Activated naive CD8-positive, alpha-beta T cell treated with anti-CD3 and anti-CD28 coated beads, Interleukin-2, amount 10 ng/mL, durations not matched to agents 7 days and 5 days (primary cell): ENCODE data around the gene TMEM51. TPM values are rescaled to one million over a fixed set of nuclear protein-coding genes. Genes with fewer than 3 reads are reported as not detected.

Experiments used
- ATAC-seq: fragments of 150-1000 bp; cut with Tn5 transposase; one replicate; pipeline ENCODE4 v1.10.0; 2021; ENCODE audit warnings: low read depth, moderate library complexity
- POLR2A ChIA-PET: fragments of 350-600 bp; sonication (Branson Sonifier 250); formaldehyde crosslinking; loops from one replicate; lab custom pipeline; 2021; ENCODE audit warnings: antibody characterized with exemption; lab: Charles Lee
- DNase-seq: peaks from one replicate; pipeline ENCODE4 v3.0.0; 2021
- H3K27ac Mint-ChIP-seq: one replicate; pipeline ENCODE4 v1.8.0; 2022; ENCODE audit warnings: mild to moderate bottlenecking, mixed read lengths
- H3K27me3 Mint-ChIP-seq: one replicate; pipeline ENCODE4 v1.8.0; 2022; ENCODE audit warnings: mild to moderate bottlenecking, moderate library complexity, mixed read lengths
- H3K36me3 Mint-ChIP-seq: one replicate; pipeline ENCODE4 v1.8.0; 2021; ENCODE audit warnings: mild to moderate bottlenecking, mixed read lengths
- H3K4me1 Mint-ChIP-seq: one replicate; pipeline ENCODE4 v1.8.0; 2021; ENCODE audit warnings: mixed read lengths
- H3K4me3 Mint-ChIP-seq: one replicate; pipeline ENCODE4 v1.8.0; 2022; ENCODE audit warnings: mild to moderate bottlenecking, moderate library complexity, mixed read lengths
- H3K9me3 Mint-ChIP-seq: one replicate; pipeline ENCODE4 v1.8.0; 2021; ENCODE audit warnings: mixed read lengths
- total RNA-seq, 2 experiments: library from RNA; stranded (reverse); gene quantifications; one replicate each; pipeline ENCODE4 v1.2.3, GENCODE V29; 2021

TMEM51 gene
- total RNA-seq, 2 experiments from 2014 or later, result 0.57 to 0.80 TPM

DNA sequence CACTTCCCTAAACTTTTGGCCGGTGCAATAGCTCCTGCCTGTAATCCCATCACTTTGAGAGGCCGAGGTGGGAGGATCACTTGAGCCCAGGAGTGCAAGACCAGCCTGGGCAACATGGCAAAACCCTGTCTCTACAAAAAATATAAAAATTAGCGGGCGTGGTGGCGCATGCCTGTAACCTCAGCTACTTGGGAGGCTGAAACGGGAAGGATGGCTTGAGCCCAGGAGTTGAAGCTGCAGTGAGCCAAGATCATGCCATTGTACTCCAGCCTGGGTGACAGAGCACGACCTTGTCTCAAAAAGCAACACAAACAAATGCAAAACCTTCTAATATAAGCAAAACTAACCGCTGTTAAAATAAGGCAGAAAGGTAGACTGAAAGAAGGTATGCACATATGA, 25.9 kb downstream of the TMEM51 start:
- POLR2A ChIA-PET, result no interaction called here
- Mint-ChIP-seq H3K36me3 (no peaks in the 10 kb centered on the region), H3K4me3 (no peak overlapping the region)

DNA sequence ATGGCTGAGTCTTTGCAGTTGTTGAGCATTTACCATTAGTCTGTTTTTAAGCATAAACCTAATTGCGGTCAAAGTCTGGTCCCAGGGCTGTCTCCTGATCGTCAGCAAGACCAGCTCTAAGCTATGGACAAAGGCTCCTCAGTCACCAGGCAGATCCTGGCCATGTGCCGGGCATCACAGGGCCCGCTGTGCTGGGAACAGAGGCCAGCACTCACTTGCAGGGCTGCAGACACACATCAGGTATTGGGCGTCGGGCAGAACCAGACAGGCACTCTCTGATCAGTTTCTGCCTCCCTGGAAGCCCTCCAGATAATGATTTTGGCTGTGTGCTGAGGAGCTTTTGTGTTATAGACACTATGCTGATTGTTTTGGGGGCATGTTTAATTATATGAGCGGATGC, 26.6 kb downstream of the TMEM51 start:
- H3K27ac Mint-ChIP-seq, result no peak overlapping the region

More for the DNA sequence above, 25.9 kb downstream of the TMEM51 start:
- Mint-ChIP-seq H3K4me1 (no peaks in the 10 kb centered on the region), H3K27me3 (peaks cover 52% of the 10 kb centered on the region), H3K27ac (no peak overlapping the region), H3K9me3 (peaks cover 2% of the 10 kb centered on the region)
- ATAC-seq, result no peak
- no peak for DNase-seq

DNA sequence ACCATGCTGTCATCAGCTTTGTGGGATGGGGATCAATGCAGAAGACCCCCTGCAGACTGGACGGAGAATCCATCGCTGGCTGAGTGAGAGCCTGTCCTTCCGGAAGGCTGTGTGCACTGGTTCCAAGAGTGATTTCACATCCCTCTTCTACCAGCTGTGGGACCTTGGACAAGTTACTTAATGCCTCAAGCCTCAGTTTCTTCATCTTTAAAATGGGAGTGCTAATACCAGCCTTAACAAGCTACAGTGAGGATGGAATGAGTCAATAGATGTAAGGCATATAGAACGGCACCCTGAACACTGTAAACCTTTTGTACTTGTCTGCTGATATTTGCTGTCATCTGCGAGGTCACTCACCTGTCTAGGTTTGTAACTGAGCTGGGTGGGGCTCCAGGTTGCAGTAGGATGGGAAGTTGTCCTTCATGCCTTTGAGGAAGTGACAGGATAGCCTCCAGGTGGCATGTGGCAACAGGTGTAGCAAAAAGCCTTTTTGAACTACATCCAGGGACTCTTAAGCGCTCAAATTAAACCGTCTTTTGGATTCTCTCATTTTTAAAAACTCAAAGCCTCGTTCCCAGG, 27.5 kb downstream of the TMEM51 start:
- Mint-ChIP-seq H3K36me3 (no peaks in the 10 kb centered on the region), H3K4me1 (no peaks in the 10 kb centered on the region), H3K9me3 (no peaks in the 10 kb centered on the region), H3K4me3 (no peak overlapping the region), H3K27ac (no peak overlapping the region), H3K27me3 (peaks cover 41% of the 10 kb centered on the region)
- DNase-seq (no peak), ATAC-seq (no peak)
- POLR2A ChIA-PET, result no interaction called here

More for the DNA sequence above, 26.6 kb downstream of the TMEM51 start:
- Mint-ChIP-seq H3K27me3 (peaks cover 48% of the 10 kb centered on the region), H3K36me3 (no peaks in the 10 kb centered on the region), H3K4me1 (no peaks in the 10 kb centered on the region), H3K4me3 (no peak overlapping the region), H3K9me3 (peaks cover 2% of the 10 kb centered on the region)
- no peak for DNase-seq
- no peak for ATAC-seq
- POLR2A ChIA-PET, result no interaction called here

DNA sequence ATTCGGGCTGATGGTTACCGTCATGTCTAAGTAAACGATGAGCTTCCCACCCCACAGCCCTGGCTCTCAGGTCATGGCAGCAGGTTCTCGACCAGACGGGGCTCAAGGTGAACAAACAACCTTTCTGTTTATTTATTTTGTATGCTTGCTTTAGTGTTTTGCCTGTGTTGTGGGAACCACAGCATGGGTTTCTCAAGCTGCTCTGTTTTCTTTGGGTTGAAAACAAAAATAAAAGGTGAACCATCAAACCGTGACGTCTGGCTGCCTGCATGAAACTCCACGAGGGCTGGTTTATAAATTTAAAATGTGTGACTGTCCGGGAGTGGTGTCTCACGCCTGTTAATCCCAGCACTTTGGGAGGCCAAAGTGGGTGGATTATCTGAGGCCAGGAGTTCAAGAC, 28.0 kb downstream of the TMEM51 start:
- ATAC-seq (no peak), DNase-seq (no peak)
- Mint-ChIP-seq H3K4me1 (no peaks in the 10 kb centered on the region), H3K27me3 (peaks cover 36% of the 10 kb centered on the region), H3K27ac (no peak overlapping the region), H3K4me3 (no peak overlapping the region), H3K36me3 (no peaks in the 10 kb centered on the region), H3K9me3 (no peaks in the 10 kb centered on the region)
- POLR2A ChIA-PET, result no interaction called here

DNA sequence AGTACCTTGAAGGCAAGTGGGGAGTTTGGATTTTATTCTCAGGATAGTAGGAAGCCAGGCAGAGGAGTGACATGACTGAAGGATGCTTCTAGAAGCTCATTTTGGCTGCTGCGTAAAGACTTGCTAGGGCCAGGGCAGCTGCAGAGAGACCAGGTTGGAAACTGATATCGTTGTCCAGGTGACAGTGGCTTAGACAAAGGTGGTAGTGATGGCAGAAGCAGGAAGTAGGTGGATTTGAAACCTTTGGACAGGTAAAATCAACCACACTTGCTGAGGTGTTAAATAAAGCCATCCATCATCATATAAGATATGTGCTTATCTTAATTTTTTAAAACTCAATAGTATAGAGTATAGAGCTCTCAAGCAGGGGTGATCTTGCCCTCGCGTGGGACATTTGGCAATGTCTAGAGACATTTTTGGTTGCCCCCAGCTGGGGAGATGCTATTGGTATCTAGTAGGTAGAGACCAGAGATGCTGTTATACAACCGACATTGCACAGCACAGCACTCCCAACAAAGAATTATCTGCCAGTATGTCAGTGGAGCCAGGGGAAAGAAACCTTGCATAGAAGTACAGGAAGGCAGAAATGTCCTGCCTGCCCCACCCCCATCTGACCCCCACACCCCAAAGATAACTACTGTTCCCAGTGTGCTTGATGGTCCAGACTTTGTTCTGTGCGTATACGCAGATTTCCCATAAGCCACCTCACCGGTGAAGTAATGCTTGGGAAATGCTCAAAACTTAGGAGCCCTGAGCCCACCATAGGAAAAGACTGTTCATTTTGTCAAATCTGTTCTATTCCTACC, 31.1 kb downstream of the TMEM51 start:
- H3K4me1 Mint-ChIP-seq, result peaks cover 2% of the 10 kb centered on the region
- H3K27ac Mint-ChIP-seq, result no peak overlapping the region
- H3K27me3 Mint-ChIP-seq, result peaks cover 11% of the 10 kb centered on the region
- no peak overlapping the region for H3K4me3 Mint-ChIP-seq
- DNase-seq (no peak), ATAC-seq (no peak)
- H3K36me3 Mint-ChIP-seq, result no peaks in the 10 kb centered on the region
- H3K9me3 Mint-ChIP-seq, result no peaks in the 10 kb centered on the region
- POLR2A ChIA-PET, result no interaction called here

DNA sequence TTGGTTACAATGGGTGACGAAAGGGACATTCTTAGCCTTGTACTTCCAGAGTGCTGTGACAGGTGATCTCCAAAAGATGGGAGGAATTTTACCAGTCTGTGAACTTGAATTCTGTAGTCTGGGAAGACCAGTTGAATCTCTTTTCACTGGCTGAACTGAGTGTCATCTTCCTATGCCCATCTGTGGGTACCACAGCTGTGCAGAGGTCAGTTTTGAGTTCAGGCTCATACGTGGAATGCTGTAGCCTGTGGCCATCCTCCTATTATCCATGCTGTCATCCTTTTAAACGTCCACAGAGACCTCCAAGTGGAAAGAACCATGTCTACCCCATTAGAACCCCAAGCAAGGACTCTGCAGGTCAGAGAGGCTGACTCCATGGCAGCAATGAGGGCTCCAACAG, 32.1 kb downstream of the TMEM51 start:
- no peaks in the 10 kb centered on the region for H3K9me3 Mint-ChIP-seq
- peaks cover 10% of the 10 kb centered on the region for H3K27me3 Mint-ChIP-seq
- no peak overlapping the region for H3K4me3 Mint-ChIP-seq
- DNase-seq, result no peak
- ATAC-seq, result no peak
- H3K4me1 Mint-ChIP-seq, result peaks cover 2% of the 10 kb centered on the region
- POLR2A ChIA-PET, result no interaction called here
- H3K27ac Mint-ChIP-seq, result no peak overlapping the region
- H3K36me3 Mint-ChIP-seq, result no peaks in the 10 kb centered on the region

DNA sequence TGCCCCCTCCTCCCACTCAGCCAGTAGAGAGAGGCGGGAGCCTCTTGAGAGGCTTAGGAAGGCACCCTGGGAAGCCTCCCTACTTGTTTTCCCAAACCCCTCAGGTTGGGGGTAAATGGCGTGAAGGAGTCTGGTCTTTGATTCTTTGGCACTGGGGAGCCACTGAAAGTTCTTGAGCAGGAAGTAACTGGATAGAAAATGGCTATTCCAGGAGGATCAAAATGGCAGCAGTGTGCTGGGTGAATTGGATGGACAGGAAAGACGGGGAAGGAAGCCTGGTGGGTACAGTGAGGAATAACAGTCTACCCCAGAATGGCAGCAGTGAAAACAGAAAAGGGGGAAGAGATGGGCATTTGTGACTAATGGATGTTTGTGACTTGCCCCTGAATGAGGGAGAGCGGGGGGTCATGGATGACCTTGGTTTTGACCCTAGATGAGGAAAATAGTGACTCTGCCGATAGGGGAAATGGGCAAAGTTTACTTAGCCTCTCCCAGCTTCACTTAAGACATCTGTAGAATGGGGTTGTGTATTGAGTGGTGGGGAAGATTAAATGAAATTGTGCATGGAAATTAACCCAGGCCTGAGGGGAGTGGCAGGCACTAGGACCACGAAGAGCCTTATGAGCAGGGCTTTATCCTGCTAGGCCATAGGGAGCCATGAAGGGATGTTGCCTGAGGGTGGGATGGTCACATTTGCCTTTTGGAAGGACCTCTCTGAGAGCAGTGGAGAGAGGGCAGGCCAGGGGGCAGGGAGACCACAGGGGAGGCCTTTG, 32.7 kb downstream of the TMEM51 start:
- no peak for ATAC-seq
- H3K27me3 Mint-ChIP-seq, result peaks cover 10% of the 10 kb centered on the region

DNA sequence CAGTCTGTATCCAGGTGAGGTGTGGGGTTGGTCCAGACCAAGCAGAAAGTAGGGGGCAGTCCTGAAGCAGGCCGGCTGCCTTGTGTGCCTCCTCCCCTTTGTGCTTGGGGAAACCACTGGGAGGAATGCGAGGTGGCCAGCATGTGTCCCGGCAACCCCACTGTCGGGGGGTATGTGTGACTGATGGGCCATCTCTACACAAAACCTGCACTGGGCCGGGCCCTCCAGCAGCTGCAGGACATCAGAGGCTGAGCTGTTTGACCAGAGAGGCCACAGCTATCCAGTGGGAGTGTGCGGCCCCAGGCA, 33.3 kb downstream of the TMEM51 start:
- no peak overlapping the region for H3K27ac Mint-ChIP-seq
- no peak for DNase-seq
- no peak for ATAC-seq
- H3K4me1 Mint-ChIP-seq, result peaks cover 2% of the 10 kb centered on the region
- POLR2A ChIA-PET, result no interaction called here
- H3K36me3 Mint-ChIP-seq, result no peaks in the 10 kb centered on the region
- H3K9me3 Mint-ChIP-seq, result no peaks in the 10 kb centered on the region
- peaks cover 9% of the 10 kb centered on the region for H3K27me3 Mint-ChIP-seq
- no peak overlapping the region for H3K4me3 Mint-ChIP-seq

More for the DNA sequence above, 32.7 kb downstream of the TMEM51 start:
- H3K27ac Mint-ChIP-seq, result no peak overlapping the region
- no peaks in the 10 kb centered on the region for H3K9me3 Mint-ChIP-seq
- H3K4me3 Mint-ChIP-seq, result no peak overlapping the region
- H3K36me3 Mint-ChIP-seq, result no peaks in the 10 kb centered on the region
- DNase-seq, result no peak
- peaks cover 2% of the 10 kb centered on the region for H3K4me1 Mint-ChIP-seq
- POLR2A ChIA-PET, result no interaction called here

DNA sequence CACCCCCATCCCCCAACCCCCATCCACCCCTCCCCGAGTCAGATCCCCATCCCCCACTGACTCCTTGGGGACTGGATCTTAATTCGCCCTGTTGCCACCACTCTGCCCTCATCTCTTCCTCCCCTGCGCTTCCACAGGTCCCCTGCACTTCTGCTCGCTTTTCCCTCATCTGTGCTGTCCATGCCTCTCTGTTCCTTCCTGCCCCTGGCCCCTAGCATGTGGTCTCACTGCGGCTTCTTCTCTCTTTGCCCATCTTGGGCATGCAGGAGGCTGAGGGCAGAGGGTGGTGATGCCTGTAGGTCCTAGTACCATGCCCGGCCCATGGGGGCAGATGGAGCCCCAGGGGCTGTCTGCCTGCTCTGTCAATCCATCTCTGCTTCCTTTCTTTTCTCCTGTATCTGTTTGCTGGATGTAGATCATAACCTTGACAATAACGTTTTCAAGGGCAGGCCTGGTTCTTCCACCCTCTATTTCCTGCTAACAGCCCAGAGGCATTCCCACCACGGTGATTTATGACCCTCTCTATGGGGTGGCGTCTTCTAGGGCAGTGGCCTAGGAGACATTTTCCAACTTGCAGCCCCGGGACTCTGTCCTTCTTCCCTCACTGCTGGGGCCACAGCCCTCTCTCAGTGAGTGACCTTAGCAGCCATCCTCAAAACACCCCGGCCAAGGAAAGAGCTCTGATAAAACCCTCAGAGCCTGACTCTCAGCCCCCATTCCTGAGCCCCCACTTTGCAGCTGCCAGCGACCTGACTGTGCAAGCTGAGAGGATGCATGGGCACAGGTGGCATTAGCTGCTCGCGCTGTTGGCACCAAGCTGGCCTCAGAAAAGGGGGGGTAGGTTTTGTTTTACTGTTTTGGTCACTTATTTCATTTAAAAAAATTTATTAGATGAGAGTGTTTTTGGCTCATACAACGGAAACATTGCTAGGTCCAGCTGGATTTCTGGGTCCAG, 33.9 kb downstream of the TMEM51 start:
- H3K9me3 Mint-ChIP-seq, result no peaks in the 10 kb centered on the region
- peaks cover 9% of the 10 kb centered on the region for H3K27me3 Mint-ChIP-seq
- H3K4me3 Mint-ChIP-seq, result no peak overlapping the region
- DNase-seq (no peak), ATAC-seq (no peak)
- no peaks in the 10 kb centered on the region for H3K36me3 Mint-ChIP-seq
- H3K27ac Mint-ChIP-seq, result no peak overlapping the region
- POLR2A ChIA-PET, result no interaction called here
- peaks cover 2% of the 10 kb centered on the region for H3K4me1 Mint-ChIP-seq

DNA sequence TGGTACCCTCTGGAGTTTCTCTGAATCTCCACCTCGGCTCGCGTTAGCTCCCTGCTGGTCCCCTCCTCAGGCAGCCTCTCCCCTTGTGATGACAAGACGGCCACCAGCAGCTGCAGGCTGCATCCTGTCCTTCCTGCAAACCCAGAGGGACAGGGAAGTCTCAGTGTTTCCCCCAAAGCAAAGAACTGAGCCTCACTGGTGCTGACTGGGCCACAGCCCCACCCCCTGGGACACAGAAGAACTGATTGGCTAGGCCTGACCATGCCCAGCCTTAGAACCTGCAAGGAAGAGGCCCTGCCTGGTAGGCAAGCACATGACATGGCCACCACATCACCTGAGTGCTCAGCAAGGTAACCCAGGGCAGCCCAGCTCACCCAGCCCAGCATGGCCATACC, 34.6 kb downstream of the TMEM51 start:
- POLR2A ChIA-PET, result no interaction called here
- no peak overlapping the region for H3K4me3 Mint-ChIP-seq
- no peaks in the 10 kb centered on the region for H3K36me3 Mint-ChIP-seq
- H3K9me3 Mint-ChIP-seq, result no peaks in the 10 kb centered on the region
- DNase-seq, result no peak
- H3K27ac Mint-ChIP-seq, result no peak overlapping the region
- peaks cover 8% of the 10 kb centered on the region for H3K27me3 Mint-ChIP-seq
- ATAC-seq, result no peak
- peaks cover 2% of the 10 kb centered on the region for H3K4me1 Mint-ChIP-seq

DNA sequence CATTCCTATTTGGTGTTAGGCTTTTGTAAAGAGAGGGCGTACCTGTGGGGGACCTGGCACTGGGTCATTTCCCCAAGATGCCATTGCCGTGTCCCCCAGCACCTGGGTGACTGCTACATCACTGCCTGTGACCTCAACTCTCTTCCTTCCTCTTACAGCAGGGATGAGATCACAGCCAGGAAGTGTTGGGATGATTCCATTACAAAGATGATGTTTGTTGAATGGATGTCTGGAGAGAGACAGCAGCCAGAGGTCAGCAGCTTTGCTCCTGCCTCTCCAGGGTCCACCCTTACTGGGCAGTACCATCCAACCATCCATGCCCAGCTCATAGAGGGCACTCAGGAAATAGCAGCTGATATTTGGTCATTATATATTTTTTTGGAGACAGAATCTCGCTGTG, 35.1 kb downstream of the TMEM51 start:
- no peak for DNase-seq
- Mint-ChIP-seq H3K36me3 (no peaks in the 10 kb centered on the region), H3K4me3 (no peak overlapping the region), H3K9me3 (no peaks in the 10 kb centered on the region), H3K27me3 (peaks cover 5% of the 10 kb centered on the region), H3K27ac (no peak overlapping the region), H3K4me1 (peaks cover 2% of the 10 kb centered on the region)
- ATAC-seq, result no peak
- POLR2A ChIA-PET, result no interaction called here

DNA sequence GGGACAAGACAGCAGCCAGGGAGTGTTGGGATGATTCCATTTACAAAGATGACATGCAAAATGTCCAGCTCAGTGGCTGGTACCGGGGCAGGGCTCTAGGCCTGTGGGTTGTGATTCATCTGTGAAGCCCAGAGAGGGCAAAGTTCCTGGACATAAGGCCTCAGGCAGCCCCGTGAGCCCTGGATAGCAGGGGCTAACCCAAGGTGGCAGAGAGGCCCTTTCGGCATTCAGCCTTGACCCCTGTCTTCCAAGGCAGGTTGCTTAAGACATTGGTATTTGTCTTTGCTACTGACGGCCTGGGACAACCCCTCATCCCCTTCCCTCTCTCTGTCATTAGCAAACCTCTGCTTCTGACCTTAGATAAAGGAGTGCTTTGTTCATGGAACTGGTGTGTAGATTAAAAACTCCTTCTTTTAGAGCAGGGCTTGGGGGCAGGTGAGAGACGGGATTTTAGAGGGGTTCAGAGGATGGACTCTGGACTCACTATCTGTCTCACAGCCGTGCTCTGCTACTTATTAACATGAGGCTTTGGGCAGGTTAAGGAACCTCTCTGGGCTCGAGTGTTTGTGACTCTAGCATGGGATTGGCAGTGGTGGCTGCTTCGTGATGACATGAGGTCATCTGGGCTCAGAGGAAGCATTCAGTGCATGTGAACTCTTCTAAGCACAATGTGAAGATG, 36.3 kb downstream of the TMEM51 start:
- ATAC-seq, result no peak
- no peak for DNase-seq
- H3K27ac Mint-ChIP-seq, result no peak overlapping the region
- peaks cover 2% of the 10 kb centered on the region for H3K4me1 Mint-ChIP-seq
- POLR2A ChIA-PET, result no interaction called here
- no peak overlapping the region for H3K4me3 Mint-ChIP-seq
- no peaks in the 10 kb centered on the region for H3K36me3 Mint-ChIP-seq
- no peaks in the 10 kb centered on the region for H3K9me3 Mint-ChIP-seq
- peaks cover 7% of the 10 kb centered on the region for H3K27me3 Mint-ChIP-seq

DNA sequence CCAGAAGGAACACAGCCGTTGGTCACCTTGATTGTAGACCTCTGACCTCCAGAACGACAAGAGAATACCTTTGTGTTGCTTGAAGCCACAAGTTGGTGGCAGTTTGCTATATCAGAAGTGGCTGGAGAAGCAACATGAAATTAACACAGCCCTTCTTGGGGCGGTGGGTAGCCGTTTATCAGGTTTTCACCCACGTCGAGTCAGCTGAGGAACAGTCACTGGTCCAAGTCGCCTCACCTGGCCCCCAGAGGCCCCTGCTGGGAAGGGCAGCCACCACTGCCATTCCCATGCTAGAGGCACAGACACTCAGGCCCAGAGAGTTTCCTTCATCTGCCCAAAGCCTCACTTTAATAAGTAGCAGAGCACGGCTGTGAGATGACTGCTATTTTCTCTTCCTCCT, 37.7 kb downstream of the TMEM51 start:
- H3K9me3 Mint-ChIP-seq, result no peaks in the 10 kb centered on the region
- no peak overlapping the region for H3K4me3 Mint-ChIP-seq
- no peak for DNase-seq
- POLR2A ChIA-PET, result no interaction called here
- no peak for ATAC-seq
- peaks cover 10% of the 10 kb centered on the region for H3K27me3 Mint-ChIP-seq
- H3K4me1 Mint-ChIP-seq, result peaks cover 2% of the 10 kb centered on the region
- H3K27ac Mint-ChIP-seq, result no peak overlapping the region
- no peaks in the 10 kb centered on the region for H3K36me3 Mint-ChIP-seq
